Right ventricle myocardium superior (tissue), 1 donor: ENCODE results near the gene USF1. TPM values are rescaled to one million over a fixed set of nuclear protein-coding genes. Genes with fewer than 3 reads are reported as not detected.

Experiments used
- ATAC-seq: fragments of 200-7000 bp; cut with Tn5 transposase; one replicate; pipeline ENCODE4 v1.9.1; 2020; ENCODE audit warnings: mild to moderate bottlenecking; ENCODE audit not compliant: poor library complexity
- DNase-seq: peaks from one replicate; pipeline ENCODE4 v3.0.0-alpha.2; 2020
- intact Hi-C: fragments of 100-400 bp; cut with DNase I; formaldehyde crosslinking; loops from one replicate; pipeline ENCODE4 v1.11.2; 2022
- long read RNA-seq: library from polyadenylated mRNA; unstranded; transcript quantifications from one replicate; pipeline ENCODE4 v2.0.0, GENCODE V29; 2021
- total RNA-seq: library from RNA; stranded (reverse); fragmentation: NEBNext Ultra II Directional; extraction: Animal tissue kit (Norgen Biotek cat#: 25700); gene quantifications from one replicate; pipeline ENCODE4 v1.2.1, GENCODE V29; 2021
- donor health status: DM: no; HTN: yes; CAD: no; lungs with severe emphysema.

The USF1 gene, protein sequence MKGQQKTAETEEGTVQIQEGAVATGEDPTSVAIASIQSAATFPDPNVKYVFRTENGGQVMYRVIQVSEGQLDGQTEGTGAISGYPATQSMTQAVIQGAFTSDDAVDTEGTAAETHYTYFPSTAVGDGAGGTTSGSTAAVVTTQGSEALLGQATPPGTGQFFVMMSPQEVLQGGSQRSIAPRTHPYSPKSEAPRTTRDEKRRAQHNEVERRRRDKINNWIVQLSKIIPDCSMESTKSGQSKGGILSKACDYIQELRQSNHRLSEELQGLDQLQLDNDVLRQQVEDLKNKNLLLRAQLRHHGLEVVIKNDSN
- 28.4 TPM for total RNA-seq
- long read RNA-seq, transcript USF1-203 (11 exons, 1,807 nt) = major isoform, 10 of 20 reads
- long read RNA-seq, partial matches to known transcripts = 2 of 20 reads
- long read RNA-seq, other reads (novel, unspliced or antisense) = 7 of 20 reads

- DNase-seq (peak; percentile 96), ATAC-seq (peak; percentile 98)
- intact Hi-C loops = loop anchor here (5.0 kb wide), 1 partner anchor 51 kb away; the partner anchor contains the start of gene KLHDC9
Observed at GRCh38 chr1:161045736-161046604, at the start of gene USF1. TSS of gene USF1 (minus strand) at chr1:161045977. CDS start at chr1:161043275, 2,702 bp downstream.

DNA sequence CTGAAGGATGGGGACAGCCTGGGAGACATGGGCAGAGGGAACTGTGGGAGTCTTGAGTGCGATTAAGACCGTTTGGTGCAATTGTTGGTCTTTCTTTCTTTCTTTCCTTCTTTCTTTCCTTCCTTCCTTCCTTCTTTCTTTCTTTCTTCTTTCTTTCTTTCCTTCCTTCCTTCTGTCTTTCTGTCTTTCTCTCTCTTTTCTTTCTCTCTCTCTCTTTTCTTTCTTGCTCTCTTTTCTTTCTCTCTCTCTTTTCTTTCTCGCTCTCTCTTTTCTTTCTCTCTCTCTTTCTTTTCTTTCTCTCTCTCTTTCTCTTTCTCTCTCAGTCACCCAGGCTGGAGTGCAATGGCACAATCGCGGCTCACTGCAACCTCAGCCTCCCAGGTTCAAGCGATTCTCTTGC, 49.5 kb upstream of the USF1 start:
- intact Hi-C loops = loop anchor here (5.0 kb wide), 1 partner anchor 48 kb away; the partner anchor contains the start of gene USF1
- ATAC-seq (no peak), DNase-seq (no peak)

GRCh38 chr1:161094481-161094880, 48.7 kb upstream of the USF1 start:
- DNase-seq = no peak
- intact Hi-C loops = no loop called here
- no peak for ATAC-seq

- intact Hi-C loops = no loop called here
- ATAC-seq = no peak
Observed at GRCh38 chr1:161092621-161093028, 46.8 kb upstream of the USF1 start.

DNA sequence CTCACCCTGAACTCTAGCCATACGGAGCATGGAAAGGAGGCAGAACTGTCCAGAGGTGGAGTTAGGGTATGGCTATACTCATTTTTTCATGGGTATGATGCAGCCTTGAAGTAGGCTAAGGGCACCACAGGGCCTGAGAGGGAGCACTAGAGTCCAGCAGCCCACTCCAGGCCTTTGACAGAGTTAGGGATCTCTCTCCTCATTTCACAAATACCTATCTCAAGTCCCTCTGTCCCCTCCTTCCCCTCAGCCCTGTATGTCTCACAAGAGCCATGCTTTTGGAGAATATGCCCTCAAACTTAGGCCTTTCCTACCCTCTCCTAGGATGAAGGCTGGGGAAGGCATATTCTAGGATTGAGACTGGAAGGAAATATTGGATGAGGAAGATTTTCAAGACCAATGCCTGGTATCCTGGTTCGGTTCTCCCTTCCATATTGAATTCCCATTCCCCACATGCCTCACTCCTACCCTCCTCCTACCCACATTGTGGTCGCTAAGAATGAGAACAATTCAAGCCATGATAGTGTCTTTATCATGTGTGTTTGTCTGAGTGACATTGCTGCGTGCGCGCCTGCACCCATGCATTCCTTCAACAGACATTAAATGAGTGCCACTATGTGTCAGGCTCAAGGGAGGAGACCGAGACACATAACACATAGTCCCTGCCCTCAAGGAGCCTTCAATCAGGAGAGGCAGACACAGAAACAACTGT, 46.2 kb upstream of the USF1 start:
- intact Hi-C loops = no loop called here
- ATAC-seq = no peak

More at GRCh38 chr1:161092621-161093028, 46.8 kb upstream of the USF1 start:
- no peak for DNase-seq

GRCh38 chr1:161091093-161091492, 45.3 kb upstream of the USF1 start:
- ATAC-seq (no peak), DNase-seq (no peak)
- intact Hi-C loops = no loop called here

More for the DNA sequence above, 46.2 kb upstream of the USF1 start:
- no peak for DNase-seq

GRCh38 chr1:161090617-161091016, 44.8 kb upstream of the USF1 start:
- intact Hi-C loops = no loop called here
- ATAC-seq (no peak), DNase-seq (no peak)

DNA sequence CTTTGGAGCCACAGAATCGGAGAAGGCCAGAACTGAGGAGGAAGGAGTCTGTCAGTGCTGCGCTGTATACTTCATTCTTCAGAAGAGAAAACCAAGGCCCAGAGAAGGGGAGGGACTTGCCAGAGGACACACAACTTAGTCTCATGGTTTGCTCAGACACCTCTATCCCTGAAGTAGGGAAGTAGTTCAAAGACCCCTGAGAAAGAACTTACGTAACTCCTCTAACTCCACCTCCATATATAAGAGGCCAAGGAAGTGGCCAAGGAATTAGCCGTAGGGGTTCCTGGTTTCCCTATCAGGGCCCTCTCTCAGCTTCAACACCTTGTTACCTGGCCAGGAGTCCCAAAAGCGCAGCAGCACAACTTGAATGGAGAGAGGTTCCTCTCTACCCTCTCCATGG, 44.2 kb upstream of the USF1 start:
- ATAC-seq (no peak), DNase-seq (no peak)
- intact Hi-C loops = no loop called here

- ATAC-seq = no peak
Observed at GRCh38 chr1:161089251-161089924, 43.6 kb upstream of the USF1 start, which contains the start of gene NECTIN4. TSS of gene NECTIN4 (minus strand) at chr1:161089558. CDS start at chr1:161089296, 262 bp downstream.

GRCh38 chr1:161088587-161089110, 42.9 kb upstream of the USF1 start:
- no peak for ATAC-seq
- intact Hi-C loops = no loop called here
- no peak for DNase-seq

More at GRCh38 chr1:161089251-161089924, 43.6 kb upstream of the USF1 start, which contains the start of gene NECTIN4:
- no peak for DNase-seq
- intact Hi-C loops = no loop called here

DNA sequence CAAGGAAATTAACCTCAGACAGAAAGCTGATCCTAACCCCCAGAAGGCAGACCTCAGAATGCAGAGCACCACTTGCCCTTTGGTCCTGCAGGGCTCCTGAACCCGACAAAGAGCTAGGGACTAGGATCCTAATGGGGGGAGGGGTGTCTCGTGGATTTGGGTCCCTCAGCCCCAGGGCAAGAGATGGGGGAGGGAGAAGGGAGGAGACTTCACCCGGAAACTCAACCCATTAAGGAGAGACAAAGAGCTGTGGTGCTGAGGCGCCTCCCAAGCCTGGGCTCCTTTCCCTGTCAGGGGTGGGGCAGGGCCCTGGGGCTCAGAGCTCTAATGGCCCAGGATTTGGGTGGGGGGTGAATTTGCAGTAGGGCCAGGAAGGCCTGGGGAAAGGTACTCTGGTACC, 40.7 kb upstream of the USF1 start:
- intact Hi-C loops = no loop called here
- ATAC-seq (no peak), DNase-seq (no peak)

DNA sequence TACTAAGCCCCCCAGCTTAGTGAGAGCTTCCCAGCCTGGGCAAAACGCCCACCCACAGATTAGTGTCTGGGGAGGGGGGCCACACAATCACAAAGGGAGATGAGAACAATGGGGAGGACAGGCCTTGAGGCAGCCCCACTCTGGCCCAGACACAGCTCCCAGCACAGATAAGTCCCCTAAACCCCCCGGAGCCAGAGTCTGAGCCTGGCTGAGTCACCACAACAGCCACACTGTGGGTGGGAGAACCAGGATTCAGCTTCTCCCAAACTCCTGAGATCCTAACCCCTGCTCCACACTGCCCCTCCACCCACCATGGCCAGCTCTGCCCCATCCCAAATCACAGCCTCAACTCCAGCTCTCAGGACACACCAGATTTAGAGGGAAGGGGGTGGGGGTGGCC, 39.4 kb upstream of the USF1 start:
- DNase-seq (no peak), ATAC-seq (no peak)
- intact Hi-C loops = no loop called here

DNA sequence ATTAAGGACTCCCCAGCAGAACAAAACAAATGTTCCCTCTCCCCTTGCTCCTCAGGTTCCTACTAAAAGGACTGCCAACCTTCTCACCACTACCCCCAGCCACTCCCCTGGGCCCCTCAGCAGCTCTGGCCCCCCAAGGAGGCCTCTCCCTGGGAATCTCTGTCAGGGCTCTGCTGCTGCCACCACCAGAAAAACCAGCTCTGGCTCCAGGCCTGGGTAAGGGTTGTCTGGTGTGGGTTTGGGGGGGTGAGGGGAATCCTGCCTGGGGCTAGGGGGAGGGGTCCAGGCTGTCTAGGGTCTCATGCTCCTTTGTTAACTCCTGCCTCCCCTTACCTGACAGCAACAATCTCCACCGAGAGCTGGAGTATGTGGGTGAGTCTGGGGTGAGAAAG, 38.8 kb upstream of the USF1 start:
- intact Hi-C loops = no loop called here
- ATAC-seq = no peak
- DNase-seq = no peak

DNA sequence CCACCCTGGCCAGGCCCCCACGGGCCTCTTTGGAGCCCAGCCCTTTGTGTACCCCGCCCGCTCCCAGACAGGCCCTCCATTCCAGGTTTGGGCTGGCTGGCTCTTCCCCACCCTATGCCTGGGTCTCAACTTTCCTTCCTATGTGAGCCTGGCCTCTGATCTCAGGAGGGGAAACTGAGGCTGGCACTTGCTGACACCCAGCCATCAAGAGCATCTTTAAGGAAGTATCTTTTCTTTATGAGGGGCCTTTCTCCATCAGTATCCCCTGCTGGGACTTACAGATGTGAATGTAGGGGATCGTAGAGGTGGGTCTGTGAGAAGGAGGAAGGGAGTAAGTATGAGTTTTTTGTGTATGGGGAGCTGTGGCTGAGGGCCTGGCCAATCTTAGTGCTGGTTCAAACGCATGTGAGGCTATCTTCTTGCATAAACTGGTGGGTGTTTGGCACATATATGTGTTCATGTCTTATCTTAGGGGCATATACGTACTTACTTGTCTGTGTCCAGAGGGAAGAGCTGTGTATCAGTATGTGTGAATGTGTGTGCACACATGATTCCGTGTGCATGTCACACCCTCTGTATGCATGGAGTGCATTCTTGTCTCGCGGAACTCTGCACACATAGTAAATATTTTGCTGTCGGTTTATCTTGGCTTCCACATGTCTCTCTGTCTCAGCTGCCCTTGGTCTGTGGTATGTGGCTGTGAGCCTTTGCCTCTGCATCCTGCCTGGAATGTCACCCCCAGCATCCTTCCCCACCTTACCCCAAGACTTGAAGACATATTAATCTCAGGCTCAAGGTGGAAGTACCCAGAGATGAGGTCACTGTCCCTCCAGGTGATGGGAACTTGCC, 38.2 kb upstream of the USF1 start:
- no peak for ATAC-seq
- no peak for DNase-seq
- intact Hi-C loops = no loop called here

DNA sequence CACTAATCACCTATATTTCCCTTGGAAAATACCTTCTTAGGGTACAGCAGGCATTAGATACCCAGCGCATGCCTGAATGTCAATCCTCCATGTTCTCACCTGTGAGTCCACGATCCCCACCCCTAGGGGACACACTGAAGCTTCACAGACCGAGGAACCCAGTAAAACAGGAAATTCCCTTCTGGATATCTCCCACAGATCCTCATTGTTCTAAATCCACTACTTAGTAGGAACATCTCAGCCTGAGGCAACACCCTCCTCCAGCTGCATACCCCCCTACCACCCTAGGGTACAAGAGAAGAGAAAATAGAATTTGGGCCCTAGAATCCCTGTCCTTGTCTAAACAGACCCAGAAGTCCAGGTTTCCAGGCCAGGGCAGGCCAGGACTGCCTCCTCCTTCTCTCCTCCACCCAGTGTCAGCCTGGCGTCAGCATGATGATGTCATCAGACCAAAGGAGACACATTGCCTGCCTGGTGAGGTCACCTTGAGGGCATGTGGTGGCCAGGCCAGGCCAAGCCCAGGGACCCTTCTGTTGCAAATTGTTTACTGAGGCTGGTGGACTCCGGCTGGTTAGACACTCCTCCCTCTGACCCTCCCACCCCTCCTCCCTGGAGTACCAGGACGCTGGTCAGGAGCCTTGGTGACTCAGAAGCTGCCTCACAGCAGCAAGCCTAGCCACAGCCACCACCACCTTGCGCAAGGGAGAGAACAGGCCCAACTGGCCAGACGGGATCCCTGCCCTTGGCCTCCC, 37.4 kb upstream of the USF1 start:
- ATAC-seq = peak; percentile 90
- peak; percentile 84 for DNase-seq
- intact Hi-C loops = no loop called here

DNA sequence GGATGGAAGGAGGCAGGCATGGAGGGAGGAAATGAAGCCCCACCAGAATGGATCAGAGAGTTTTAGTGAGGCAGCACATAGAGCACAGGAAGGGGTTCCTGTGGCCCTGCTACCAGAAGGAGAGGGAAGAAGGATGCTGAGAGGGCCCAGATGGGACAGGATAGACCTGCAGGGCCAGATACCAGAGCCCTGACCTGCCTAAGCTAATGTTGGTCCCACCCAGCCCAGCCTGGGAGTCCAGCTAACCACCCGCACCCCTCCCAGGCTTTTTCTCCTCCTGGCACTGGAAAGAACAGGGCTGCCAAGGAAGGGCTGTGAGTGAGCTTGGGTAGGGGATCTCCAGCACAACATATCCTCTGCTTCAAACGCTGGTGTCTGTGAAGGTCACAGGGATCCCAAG, 36.7 kb upstream of the USF1 start:
- intact Hi-C loops = no loop called here
- DNase-seq = no peak
- no peak for ATAC-seq

GRCh38 chr1:161081519-161081918, 35.7 kb upstream of the USF1 start:
- ATAC-seq (no peak), DNase-seq (no peak)
- intact Hi-C loops = no loop called here
